ENCODE results near the gene TMEM95. TPM values are rescaled to one million over a fixed set of nuclear protein-coding genes. Genes with fewer than 3 reads are reported as not detected.

Gene TMEM95
- total RNA-seq, 2 experiments from 2014 or later, result 0.16 TPM; not detected in 1

DNA sequence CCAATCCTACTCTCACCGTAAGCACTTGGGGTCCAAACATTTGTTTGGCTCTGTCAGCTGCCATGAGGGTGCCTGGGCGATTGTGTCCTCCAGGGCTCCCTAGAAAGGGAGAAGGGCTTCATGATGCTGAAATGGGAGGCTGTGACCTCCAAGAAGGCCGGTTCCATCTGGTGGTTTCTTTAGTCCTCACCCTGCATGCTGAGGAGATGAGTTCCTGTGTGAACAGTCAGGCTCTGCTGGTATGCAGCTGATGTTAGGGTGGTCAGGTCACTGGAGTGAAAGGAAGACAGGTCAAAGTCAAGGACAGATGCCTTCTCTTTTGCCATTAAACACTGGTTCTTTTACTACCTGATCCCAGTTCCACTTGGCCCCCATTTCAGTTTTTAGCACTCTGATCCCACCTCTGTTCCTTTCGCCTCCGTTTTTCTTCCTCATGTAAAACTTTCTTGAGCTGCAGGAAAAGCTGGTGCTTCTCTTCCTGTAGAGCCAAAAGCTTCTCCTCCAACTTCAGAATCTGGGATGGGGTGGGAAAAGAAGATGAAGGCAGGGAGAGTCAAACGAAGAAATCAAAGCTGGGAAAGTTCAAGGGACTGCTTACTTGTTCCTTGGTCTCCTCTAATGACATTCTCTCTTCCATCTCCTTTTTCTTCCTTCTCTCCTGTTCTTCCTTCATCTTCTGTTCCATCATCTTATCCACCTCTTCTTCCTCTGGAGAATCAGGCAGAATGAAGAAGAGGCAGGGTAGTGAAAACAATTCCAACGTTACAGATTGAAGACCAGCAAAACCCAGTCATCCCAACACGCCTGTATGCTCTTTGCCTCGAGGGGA, 40.9 kb upstream of the TMEM95 start:
- ChIA-PET CTCF (interaction anchor here (0.6 to 2.1 kb wide), 8 partner anchors 11 to 268 kb away, joined by 3 to 7 read pairs (median 4); partner anchors contain the start of gene TMEM95), POLR2A (interaction anchor here (0.6 to 2.1 kb wide), 12 partner anchors 7 to 270 kb away, joined by 3 to 11 read pairs (median 4); partner anchors contain the start of genes ACAP1, MPDU1, NEURL4 and PLSCR3)
- H3K4me3 Mint-ChIP-seq, result peak overlapping the region; percentile 77
- intact Hi-C loops (cut with DNase I, micrococcal nuclease), result loop anchor here (2.0 kb wide), 2 partner anchors 15 to 37 kb away; partner anchors contain the start of gene NEURL4 (in 1 of the 2)
- H3K4me1 Mint-ChIP-seq, result peaks cover 56% of the 10 kb centered on the region
- H3K9me3 Mint-ChIP-seq (ENCODE audit: low read depth), result no peaks in the 10 kb centered on the region
- H3K27me3 Mint-ChIP-seq, result no peaks in the 10 kb centered on the region
- H3K27ac Mint-ChIP-seq, result peak overlapping the region; percentile 84
- ATAC-seq, result no peak
- H3K36me3 Mint-ChIP-seq (ENCODE audit: low read depth), result peaks cover 53% of the 10 kb centered on the region
- DNase-seq, result no peak

DNA sequence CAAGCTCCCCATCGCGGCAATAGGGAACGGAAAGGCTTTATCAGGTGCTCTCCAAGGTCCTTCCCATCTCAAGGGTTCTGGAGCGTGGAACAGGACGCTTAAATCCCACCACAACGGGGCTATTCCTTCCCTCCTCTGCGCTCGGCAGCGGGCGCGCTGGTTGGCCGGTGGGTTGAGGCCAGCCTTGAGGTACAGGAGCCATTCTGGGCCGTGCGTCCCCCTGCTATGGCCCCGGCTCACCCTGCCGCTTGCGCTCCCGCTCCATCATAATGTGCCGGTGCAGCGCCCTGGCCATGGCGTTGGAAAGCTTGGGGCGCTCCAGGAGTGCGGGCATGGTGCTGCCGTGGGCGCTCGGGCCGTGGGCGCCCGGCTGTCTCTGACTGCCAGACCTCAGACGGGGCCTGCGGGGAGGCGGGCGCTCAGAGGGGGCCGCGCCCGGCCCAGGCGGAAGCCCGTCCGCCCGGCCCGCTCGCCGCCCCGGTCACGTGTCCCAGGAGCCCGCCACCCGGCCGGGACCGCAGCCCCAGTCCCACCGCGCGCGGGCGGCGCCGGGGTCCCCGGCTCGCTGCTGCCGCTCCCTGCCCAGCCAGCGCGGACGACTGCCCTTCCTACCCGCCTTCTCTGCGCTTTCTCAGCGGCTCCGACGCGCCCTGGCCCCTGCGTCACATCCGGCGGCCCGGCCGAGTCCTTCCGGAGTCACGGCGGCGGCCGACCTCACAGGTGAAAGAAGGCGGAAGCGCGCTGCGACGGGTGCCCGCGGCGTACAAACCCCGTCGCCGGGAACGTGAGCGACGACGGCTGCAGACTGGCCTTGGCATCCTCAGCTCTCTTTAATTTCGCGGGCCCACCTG, 40.0 kb upstream of the TMEM95 start, which contains the start of gene GPS2:
GPS2 (minus strand) TSS at position 642 of the 851 bp plus-strand sequence; CDS start at position 334, 308 bp downstream.
- Mint-ChIP-seq H3K27ac (peak within 1 kb of the TSS; percentile 84), H3K4me3 (peak within 1 kb of the TSS; percentile 77), H3K27me3 (no peaks in the 10 kb centered on the region), H3K9me3 (ENCODE audit: low read depth) (no peaks in the 10 kb centered on the region), H3K4me1 (peaks cover 48% of the 10 kb centered on the region), H3K36me3 (ENCODE audit: low read depth) (peaks cover 44% of the 10 kb centered on the region)
- DNase-seq (peak; percentile 97), ATAC-seq (peak; percentile 82)
- ChIA-PET CTCF (interaction anchor here (0.6 to 2.1 kb wide), 10 partner anchors 9 to 287 kb away, joined by 3 to 7 read pairs (median 3); partner anchors contain the start of genes NEURL4 and TMEM95), POLR2A (interaction anchor here (0.6 to 2.1 kb wide), 7 partner anchors 12 to 801 kb away, joined by 3 to 7 read pairs (median 4); partner anchors contain the start of genes ACAP1, MPDU1, PLSCR3 and POLR2A)
- intact Hi-C loops (cut with DNase I, micrococcal nuclease), result loop anchor here (1.0 to 2.0 kb wide), 5 partner anchors 14 to 120 kb away; partner anchors contain the start of genes NEURL4 (in 2 of the 2), TMEM102 (in 1 of the 2) and TMEM256 (in 1 of the 2)

DNA sequence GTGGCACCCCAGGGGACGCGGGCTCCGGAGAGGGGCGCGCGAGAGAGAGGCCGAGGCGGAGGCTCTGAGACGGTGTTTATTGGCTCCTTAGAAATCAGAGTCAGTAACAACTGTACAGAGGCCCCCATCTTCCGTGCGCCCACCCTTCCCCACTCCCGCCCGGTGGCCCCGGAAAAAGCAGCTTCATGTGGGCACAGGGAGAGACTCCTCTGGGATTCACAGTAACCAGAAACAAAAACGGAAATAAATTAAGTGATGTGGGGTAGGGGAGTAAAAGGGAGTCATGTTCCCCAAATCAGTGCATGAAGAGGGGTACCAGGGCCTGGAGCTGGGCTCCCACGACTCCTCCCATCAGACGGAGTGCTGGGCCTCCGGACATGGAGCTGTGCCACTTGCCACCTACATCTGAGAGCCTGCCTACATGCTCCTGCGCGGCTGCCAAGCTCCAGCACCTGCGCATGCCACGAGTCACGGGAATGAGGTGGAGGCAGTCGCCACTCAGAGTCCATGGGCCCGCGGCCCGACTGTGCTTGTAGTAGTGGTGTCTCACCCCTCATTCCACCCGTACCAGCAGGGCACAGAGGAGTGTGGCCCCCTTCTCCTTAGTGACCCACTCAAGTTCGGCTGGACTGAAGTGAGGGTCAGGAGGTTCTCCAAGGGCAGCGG, 39.3 kb upstream of the TMEM95 start:
- intact Hi-C loops (cut with DNase I, micrococcal nuclease), result loop anchor here (1.0 to 2.0 kb wide), 5 partner anchors 13 to 120 kb away; partner anchors contain the start of genes NEURL4 (in 2 of the 2), TMEM102 (in 1 of the 2) and TMEM256 (in 1 of the 2)
- Mint-ChIP-seq H3K27me3 (no peaks in the 10 kb centered on the region), H3K27ac (peak overlapping the region; percentile 82), H3K36me3 (ENCODE audit: low read depth) (peaks cover 37% of the 10 kb centered on the region), H3K4me3 (peak overlapping the region; percentile 77), H3K4me1 (peaks cover 40% of the 10 kb centered on the region), H3K9me3 (ENCODE audit: low read depth) (no peaks in the 10 kb centered on the region)
- ChIA-PET CTCF (interaction anchor here (0.8 to 2.1 kb wide), 5 partner anchors 8 to 288 kb away, joined by 3 to 7 read pairs (median 3); partner anchors contain the start of gene NEURL4), POLR2A (interaction anchor here (1.4 kb wide), 1 partner anchor 169 kb away, joined by 3 read pairs; the partner anchor contains the start of gene POLR2A)
- no peak for ATAC-seq
- no peak for DNase-seq

DNA sequence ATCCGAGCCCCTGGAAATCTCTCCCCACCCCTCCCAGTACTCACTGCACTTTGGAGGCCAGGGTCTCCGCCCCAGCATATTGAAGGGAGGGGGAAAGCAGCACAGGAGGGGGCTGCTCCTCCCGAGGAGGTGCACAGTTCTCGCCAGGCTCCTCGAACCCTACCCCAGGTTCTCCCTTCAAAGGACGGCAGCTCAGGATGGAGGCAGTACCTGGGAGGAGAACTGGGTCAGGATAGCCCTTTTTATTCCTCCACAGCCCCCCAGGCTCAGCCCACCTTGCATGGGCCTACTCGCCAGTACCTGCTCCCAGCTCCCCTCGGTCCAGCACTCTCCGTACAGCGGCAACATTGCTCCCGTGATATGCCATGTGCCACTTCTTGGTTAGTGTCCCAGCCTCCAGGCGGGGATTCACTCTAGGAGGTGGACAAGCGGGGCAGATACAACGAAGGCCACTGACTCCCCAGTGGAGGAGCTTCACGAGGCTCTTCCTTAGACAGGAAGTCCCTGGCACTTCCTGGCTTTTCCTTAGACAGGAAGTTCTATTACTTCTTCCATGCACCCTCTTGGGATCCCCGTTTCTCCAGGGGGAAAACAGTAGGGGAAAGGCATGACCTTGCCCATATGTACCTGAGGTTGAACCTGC, 37.7 kb upstream of the TMEM95 start:
- DNase-seq (no peak), ATAC-seq (no peak)
- no peak overlapping the region for H3K27ac Mint-ChIP-seq
- H3K4me3 Mint-ChIP-seq, result no peak overlapping the region
- H3K27me3 Mint-ChIP-seq, result no peaks in the 10 kb centered on the region
- intact Hi-C loops (cut with DNase I, micrococcal nuclease), result no loop called here
- ChIA-PET POLR2A (interaction anchor here (0.6 kb wide), 1 partner anchor 53 kb away, joined by 3 read pairs; no protein-coding TSS in a partner anchor), CTCF (interaction anchor here (0.9 kb wide), 1 partner anchor 119 kb away, joined by 3 read pairs; no protein-coding TSS in a partner anchor)
- H3K36me3 Mint-ChIP-seq (ENCODE audit: low read depth), result peaks cover 38% of the 10 kb centered on the region
- peaks cover 28% of the 10 kb centered on the region for H3K4me1 Mint-ChIP-seq
- H3K9me3 Mint-ChIP-seq (ENCODE audit: low read depth), result no peaks in the 10 kb centered on the region

DNA sequence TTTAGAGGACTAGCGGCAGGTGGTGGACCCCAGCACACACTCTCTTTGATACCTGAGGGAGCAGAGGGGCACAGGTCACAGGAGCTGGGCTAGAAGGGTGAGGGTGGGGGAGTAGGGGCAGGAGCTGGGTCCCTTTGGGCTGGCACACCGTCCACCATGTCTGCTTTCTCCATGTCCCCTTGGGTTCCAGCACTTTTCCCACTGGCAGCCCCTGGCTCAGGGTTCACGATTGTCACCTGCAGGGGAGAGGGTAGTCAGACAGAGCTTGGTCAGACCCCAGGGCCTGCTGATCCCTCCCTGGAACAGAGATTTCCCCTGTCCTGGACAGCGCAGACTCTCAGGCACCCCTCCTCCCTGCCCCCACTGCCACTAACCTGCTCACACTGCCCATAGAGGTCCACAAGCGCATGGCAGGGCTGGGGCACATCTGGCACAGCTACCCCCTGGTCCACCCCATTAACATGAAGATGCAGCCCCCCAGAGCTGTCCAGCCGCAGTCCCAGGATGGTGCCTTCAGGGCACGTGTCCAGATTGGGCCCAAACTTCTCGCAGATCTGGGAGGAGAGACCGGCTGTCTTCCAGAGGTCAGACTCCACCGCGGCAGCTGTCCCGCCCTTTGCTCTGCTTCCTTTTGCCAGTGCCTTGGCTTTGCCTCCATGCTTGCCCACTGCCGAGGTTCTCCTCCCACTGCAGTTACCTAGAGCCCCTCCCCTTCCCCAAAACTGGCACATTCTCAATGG, 36.7 kb upstream of the TMEM95 start:
- Mint-ChIP-seq H3K4me3 (no peak overlapping the region), H3K27me3 (no peaks in the 10 kb centered on the region), H3K4me1 (peaks cover 18% of the 10 kb centered on the region), H3K27ac (no peak overlapping the region), H3K9me3 (ENCODE audit: low read depth) (no peaks in the 10 kb centered on the region), H3K36me3 (ENCODE audit: low read depth) (peaks cover 38% of the 10 kb centered on the region)
- ATAC-seq (no peak), DNase-seq (no peak)
- intact Hi-C loops (cut with DNase I, micrococcal nuclease), result no loop called here
- ChIA-PET CTCF (interaction anchor here (0.9 kb wide), 1 partner anchor 118 kb away, joined by 3 read pairs; no protein-coding TSS in a partner anchor), POLR2A (no interaction called here)

DNA sequence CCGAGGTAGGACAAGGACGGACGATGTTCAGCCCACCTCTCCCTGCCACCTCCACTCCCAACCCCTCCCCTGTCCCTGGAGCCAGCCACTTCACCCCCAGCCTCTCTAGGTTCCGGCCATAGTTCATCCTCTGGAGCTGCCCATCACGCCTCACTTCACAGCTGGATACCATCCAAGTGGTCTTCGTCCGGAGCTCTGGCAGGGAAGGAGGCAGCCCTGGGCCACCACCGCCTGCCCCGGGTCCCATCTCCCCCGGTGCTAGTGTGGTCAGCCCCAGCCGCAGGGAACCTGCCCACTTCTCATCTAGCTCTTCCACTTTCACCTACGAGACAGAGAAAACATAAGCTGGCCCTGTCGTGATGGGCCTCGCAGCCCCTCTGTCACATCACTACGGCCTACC, 33.5 kb upstream of the TMEM95 start:
- POLR2A ChIA-PET, result interaction anchor here (1.0 kb wide), 2 partner anchors 8 kb away, joined by 3 read pairs; no protein-coding TSS in a partner anchor

DNA sequence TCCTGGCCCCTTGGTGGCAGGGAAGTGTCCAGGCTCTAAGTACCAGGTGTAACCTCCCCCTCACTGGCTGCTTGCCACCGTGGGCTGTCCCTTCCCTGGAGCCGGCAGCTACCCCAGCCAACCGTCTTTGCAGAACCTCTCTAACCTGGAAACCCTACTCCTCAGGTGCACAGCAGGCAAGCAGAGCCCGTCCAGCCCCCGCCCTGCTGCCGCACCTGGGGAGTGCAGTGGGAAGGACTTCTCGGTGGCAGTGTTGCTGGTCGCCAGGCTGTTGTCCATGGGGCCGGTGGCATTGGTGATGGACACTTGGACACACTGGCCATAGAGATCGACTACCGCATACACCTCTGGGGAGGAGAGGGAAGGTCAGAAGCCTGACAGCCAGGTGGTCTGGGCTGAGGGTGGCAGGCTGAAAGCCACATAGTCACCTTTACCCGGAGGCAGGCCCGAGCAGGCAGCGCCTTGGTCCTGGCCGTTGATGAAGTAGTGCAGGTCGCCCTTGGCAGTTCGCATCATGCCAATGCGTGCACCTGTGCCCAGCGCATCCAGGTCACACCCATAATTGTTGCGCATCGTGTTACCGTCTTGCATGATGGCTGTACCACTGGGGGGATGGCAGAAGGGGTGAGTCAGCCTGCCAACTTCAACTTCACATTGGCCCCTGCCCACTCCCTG, 32.3 kb upstream of the TMEM95 start:
- ATAC-seq (no peak), DNase-seq (no peak)
- H3K9me3 Mint-ChIP-seq (ENCODE audit: low read depth), result no peaks in the 10 kb centered on the region
- POLR2A ChIA-PET, result no interaction called here
- H3K36me3 Mint-ChIP-seq (ENCODE audit: low read depth), result peaks cover 36% of the 10 kb centered on the region
- H3K27ac Mint-ChIP-seq, result no peak overlapping the region
- intact Hi-C loops (cut with DNase I, micrococcal nuclease), result no loop called here
- peaks cover 7% of the 10 kb centered on the region for H3K4me1 Mint-ChIP-seq
- CTCF ChIA-PET, result interaction anchor here (0.6 to 1.1 kb wide), 4 partner anchors 23 to 153 kb away, joined by 3 to 4 read pairs (median 3); no protein-coding TSS in a partner anchor
- no peak overlapping the region for H3K4me3 Mint-ChIP-seq
- H3K27me3 Mint-ChIP-seq, result no peaks in the 10 kb centered on the region

More for the DNA sequence above, 33.5 kb upstream of the TMEM95 start:
- CTCF ChIA-PET, result interaction anchor here (0.8 to 2.0 kb wide), 2 partner anchors 15 to 25 kb away, joined by 3 to 7 read pairs; partner anchors contain the start of gene ACAP1
- Mint-ChIP-seq H3K36me3 (ENCODE audit: low read depth) (peaks cover 38% of the 10 kb centered on the region), H3K4me1 (peaks cover 5% of the 10 kb centered on the region), H3K27ac (no peak overlapping the region), H3K27me3 (no peaks in the 10 kb centered on the region), H3K9me3 (ENCODE audit: low read depth) (no peaks in the 10 kb centered on the region), H3K4me3 (no peak overlapping the region)
- no peak for ATAC-seq
- no peak for DNase-seq
- intact Hi-C loops (cut with DNase I, micrococcal nuclease), result no loop called here

DNA sequence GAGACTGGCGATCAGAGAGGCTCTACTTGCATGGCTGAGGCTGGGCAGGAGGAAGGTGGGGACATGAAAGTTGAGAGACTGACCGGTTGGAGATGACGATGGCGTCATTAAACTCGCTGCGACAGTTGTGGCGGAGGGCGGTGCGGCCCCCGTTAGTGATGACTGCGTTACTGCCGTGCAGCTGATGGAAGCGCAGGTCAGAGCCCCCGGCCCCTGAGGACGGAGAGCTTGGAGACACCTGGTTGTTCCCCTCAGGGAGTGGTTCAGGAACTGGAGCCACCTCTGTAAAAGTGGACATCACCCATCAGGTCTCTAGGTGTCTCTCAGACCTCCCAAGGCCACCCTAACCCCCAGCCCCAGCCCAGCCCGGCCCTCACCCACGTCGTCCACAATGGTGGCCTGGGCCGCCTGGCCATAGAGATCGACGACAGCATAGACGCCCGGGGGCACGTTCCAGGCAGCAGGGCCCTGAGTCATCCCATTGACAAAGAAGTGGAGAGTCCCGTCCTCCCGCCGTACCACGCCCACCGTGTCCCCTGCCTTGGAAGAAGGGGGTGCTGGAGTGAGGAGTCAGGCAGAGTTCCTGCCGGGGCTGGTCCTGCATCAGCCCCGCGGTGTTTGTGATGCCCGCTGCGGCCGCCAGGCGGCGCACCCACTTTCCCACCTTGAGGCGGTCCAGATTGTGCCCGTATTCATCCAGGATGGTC, 31.1 kb upstream of the TMEM95 start:
- H3K36me3 Mint-ChIP-seq (ENCODE audit: low read depth), result peaks cover 34% of the 10 kb centered on the region
- ChIA-PET POLR2A (interaction anchor here (0.6 kb wide), 1 partner anchor 665 kb away, joined by 11 read pairs; no protein-coding TSS in a partner anchor), CTCF (interaction anchor here (0.6 to 1.3 kb wide), 12 partner anchors 8 to 278 kb away, joined by 3 to 5 read pairs (median 3); no protein-coding TSS in a partner anchor)
- intact Hi-C loops (cut with DNase I, micrococcal nuclease), result loop anchor here (1.0 kb wide), 1 partner anchor 21 kb away; no protein-coding TSS in a partner anchor
- H3K27ac Mint-ChIP-seq, result no peak overlapping the region
- no peaks in the 10 kb centered on the region for H3K9me3 Mint-ChIP-seq (ENCODE audit: low read depth)
- H3K4me3 Mint-ChIP-seq, result no peak overlapping the region
- peak; percentile 66 for ATAC-seq
- H3K4me1 Mint-ChIP-seq, result peaks cover 18% of the 10 kb centered on the region
- peak; percentile 80 for DNase-seq
- no peaks in the 10 kb centered on the region for H3K27me3 Mint-ChIP-seq

All from activated CD4-positive, alpha-beta T cell treated with anti-CD3 and anti-CD28 coated beads for 36 hours (primary cell).